ENCODE data around the gene VWA3B.

VWA3B gene

GRCh38 chr2:98240786-98241398 is 153.9 kb downstream of the VWA3B start:
- TF ChIP-seq ZFX (IDR thresholded peaks at IDR 0.05) (no peak), CTCF (conservative IDR thresholded peaks at IDR 0.05) (no peak)

GRCh38 chr2:98241592-98241991 is 154.6 kb downstream of the VWA3B start:
- no peak overlapping the region for H3K27ac ChIP-seq
- TF ChIP-seq ZFX (IDR thresholded peaks at IDR 0.05) (no peak), CTCF (conservative IDR thresholded peaks at IDR 0.05) (no peak)

More at GRCh38 chr2:98240786-98241398, 153.9 kb downstream of the VWA3B start:
- no peak overlapping the region for H3K27ac ChIP-seq

GRCh38 chr2:98242003-98242402 is 155.0 kb downstream of the VWA3B start:
- TF ChIP-seq CTCF (conservative IDR thresholded peaks at IDR 0.05) (no peak), ZFX (IDR thresholded peaks at IDR 0.05) (no peak)
- H3K27ac ChIP-seq: no peak overlapping the region

GRCh38 chr2:98245491-98245890 is 158.5 kb downstream of the VWA3B start:
- TF ChIP-seq CTCF (conservative IDR thresholded peaks at IDR 0.05) (no peak), ZFX (IDR thresholded peaks at IDR 0.05) (no peak)
- no peak overlapping the region for H3K27ac ChIP-seq

GRCh38 chr2:98247383-98247782 is 160.4 kb downstream of the VWA3B start:
- no peak for TF ChIP-seq ZFX (IDR thresholded peaks at IDR 0.05)
- TF ChIP-seq CTCF (conservative IDR thresholded peaks at IDR 0.05): no peak
- H3K27ac ChIP-seq: no peak overlapping the region

GRCh38 chr2:98252038-98252773 is 165.2 kb downstream of the VWA3B start:
- no peak for TF ChIP-seq ZFX (IDR thresholded peaks at IDR 0.05)
- no peak for TF ChIP-seq CTCF (conservative IDR thresholded peaks at IDR 0.05)
- H3K27ac ChIP-seq: no peak overlapping the region

GRCh38 chr2:98253461-98254070 is 166.6 kb downstream of the VWA3B start:
- TF ChIP-seq ZFX (IDR thresholded peaks at IDR 0.05) (no peak), CTCF (conservative IDR thresholded peaks at IDR 0.05) (no peak)
- no peak overlapping the region for H3K27ac ChIP-seq
